SK-N-SH (cell line): ENCODE data around the gene CNBD2. TPM values are rescaled to one million over a fixed set of nuclear protein-coding genes. Genes with fewer than 3 reads are reported as not detected.

Experiments
- CTCF ChIA-PET: fragments of 300-600, 350-600 bp; formaldehyde crosslinking; extraction: SDS; loops from one replicate; lab custom pipeline; 2021; lab: Yijun Ruan, JAX
- POLR2A ChIA-PET: fragments of 350-600 bp; sonication (Branson Sonifier 250); formaldehyde crosslinking; extraction: SDS; loops from one replicate; lab custom pipeline; 2020; ENCODE audit warnings: antibody characterized with exemption, inconsistent platforms; lab: Yijun Ruan, JAX
- DNase-seq: peaks from one replicate; pipeline ENCODE4 v3.0.0; 2012
- H2AFZ ChIP-seq: fragments of 200-600 bp; sonication (generic); 2 replicates; pipeline ENCODE4 v1.8.1; 2016; ENCODE audit warnings: antibody characterized with exemption, mild to moderate bottlenecking, low read depth
- H3F3A ChIP-seq: fragments of 200-600 bp; sonication (generic); replicated peaks from 2 replicates; pipeline ENCODE3; 2016; ENCODE audit warnings: antibody characterized with exemption, mild to moderate bottlenecking; ENCODE audit not compliant: insufficient read depth
- H3K27ac ChIP-seq, 2 experiments: fragments of 200-500 bp in 1 of 2; fragments of 200-600 bp in 1 of 2; sonication (Bioruptor generic) in 1 of 2; sonication (generic), shearing (Covaris generic) in 1 of 2; 2 replicates each; pipeline versions ENCODE4 v1.5.1 to v1.6.1; 2014 to 2016; ENCODE audit warnings: low read depth in 2 of 2, inconsistent platforms in 1 of 2, low read length in 1 of 2, mild to moderate bottlenecking in 1 of 2, mixed read lengths in 1 of 2
- H3K27me3 ChIP-seq: fragments of 200-600 bp; sonication (generic), shearing (Covaris generic); 2 replicates; pipeline ENCODE4 v1.6.1; 2016; ENCODE audit warnings: mixed run types; ENCODE audit not compliant: insufficient read depth
- H3K36me3 ChIP-seq, 2 experiments: fragments of 200-500 bp in 1 of 2; fragments of 200-600 bp in 1 of 2; sonication (Bioruptor generic) in 1 of 2; sonication (generic) in 1 of 2; replicated peaks in 1 of 2; 2 replicates each; pipeline versions ENCODE3 to v1.5.1; 2014 to 2016; ENCODE audit warnings: low read length in 1 of 2, mild to moderate bottlenecking in 1 of 2; ENCODE audit not compliant: insufficient read depth in 2 of 2, control insufficient read depth in 1 of 2
- H3K4me1 ChIP-seq, 2 experiments: fragments of 200-500 bp in 1 of 2; fragments of 200-600 bp in 1 of 2; sonication (Bioruptor generic) in 1 of 2; sonication (generic), shearing (Covaris generic) in 1 of 2; 2 replicates each; pipeline versions ENCODE4 v1.5.1 to v1.6.1; 2014 to 2016; ENCODE audit warnings: low read depth in 1 of 2, low read length in 1 of 2, mixed run types in 1 of 2; ENCODE audit not compliant: insufficient read depth in 2 of 2, control insufficient read depth in 1 of 2
- H3K4me2 ChIP-seq: fragments of 200-600 bp; sonication (generic), shearing (Covaris generic); 2 replicates; pipeline ENCODE4 v1.6.1; 2017; ENCODE audit warnings: mixed run types
- H3K4me3 ChIP-seq, 2 experiments: fragments of 200-500 bp in 1 of 2; fragments of 200-600 bp in 1 of 2; sonication (Bioruptor generic) in 1 of 2; sonication (generic), shearing (Covaris generic) in 1 of 2; 2 replicates each; pipeline versions ENCODE4 v1.5.1 to v1.8.1; 2014 to 2016; ENCODE audit warnings: low read depth in 2 of 2, inconsistent platforms in 1 of 2, low read length in 1 of 2, mild to moderate bottlenecking in 1 of 2, mixed read lengths in 1 of 2, moderate library complexity in 1 of 2
- H3K79me2 ChIP-seq: fragments of 200-600 bp; sonication (generic); 2 replicates; pipeline ENCODE4 v1.8.1; 2017; ENCODE audit warnings: mild to moderate bottlenecking; ENCODE audit not compliant: insufficient read depth
- H3K9ac ChIP-seq: fragments of 200-600 bp; sonication (generic); 2 replicates; pipeline ENCODE4 v1.6.1; 2017; ENCODE audit warnings: mixed run types
- H3K9me2 ChIP-seq: fragments of 200-600 bp; sonication (generic); 2 replicates; pipeline ENCODE4 v1.6.1; 2017; ENCODE audit warnings: mixed run types
- H3K9me3 ChIP-seq: fragments of 200-600 bp; sonication (generic); 2 replicates; pipeline ENCODE4 v1.6.1; 2017; ENCODE audit warnings: mixed run types, mild to moderate bottlenecking, moderate library complexity
- H4K20me1 ChIP-seq: fragments of 200-600 bp; sonication (generic); 2 replicates; pipeline ENCODE4 v1.6.1; 2017; ENCODE audit warnings: mild to moderate bottlenecking, mixed run types; ENCODE audit not compliant: insufficient read depth
- FOSL2 ChIP-seq: IDR thresholded peaks from 2 replicates; pipeline ENCODE4 v1.4.0; 2012; ENCODE audit warnings: low read depth, mild to moderate bottlenecking, moderate library complexity, borderline replicate concordance
- GATA2 ChIP-seq: sonication (generic); formaldehyde crosslinking; IDR thresholded peaks from 2 replicates; pipeline ENCODE4 v1.5.0; 2020; ENCODE audit warnings: mild to moderate bottlenecking, missing genetic modification reagents
- IRF3 ChIP-seq: fragments of 150-350 bp; IDR thresholded peaks from 2 replicates; pipeline ENCODE4 v1.6.1; 2016; ENCODE audit warnings: mild to moderate bottlenecking, low read depth, low read length
- JUND ChIP-seq: IDR thresholded peaks from 2 replicates; pipeline ENCODE4 v1.4.0; 2012
- MEF2A ChIP-seq: IDR thresholded peaks from 2 replicates; pipeline ENCODE4 v1.4.0; 2012; ENCODE audit warnings: low read depth, borderline replicate concordance
- NRF1 ChIP-seq: IDR thresholded peaks from 2 replicates; pipeline ENCODE4 v1.6.1; 2012; ENCODE audit warnings: low read depth, mild to moderate bottlenecking, low read length
- SIN3A ChIP-seq: IDR thresholded peaks from 2 replicates; pipeline ENCODE4 v1.6.1; 2012; ENCODE audit warnings: low read depth, mild to moderate bottlenecking, low read length, moderate library complexity, borderline replicate concordance
- WGBS: methylation state at CpG from one replicate; pipeline ENCODE4 v1.1.6; 2017; ENCODE audit warnings: low lambda C conversion rate; 5-methylcytosine and 5-hydroxymethylcytosine counted together
- polyA plus RNA-seq, 3 experiments: library from polyadenylated mRNA; depleted of rRNA; stranded (reverse); fragments of >200 nt; gene quantifications; 2 replicates each; pipeline ENCODE4 v1.2.3, GENCODE V29; 2012
- TF ChIP-seq, protein P1 (sequence below): fragments of 150-350 bp; IDR thresholded peaks from 2 replicates; pipeline ENCODE4 v1.6.1; 2017; ENCODE audit warnings: antibody characterized with exemption, low read length, low read depth, borderline replicate concordance

The CNBD2 gene
- polyA plus RNA-seq, 1 of the 3 experiments (the other 2 are of a cell fraction) = 5.6 TPM

GRCh38 chr20:36043441-36043840, 75.1 kb downstream of the CNBD2 start:
- H3K4me1 ChIP-seq = peaks cover 0 to 3% of the 10 kb centered on the region in 2 experiments; a peak in 1 of 4 replicates
- H3F3A ChIP-seq = peaks cover 23% of the 10 kb centered on the region
- no peak overlapping the region for H3K9ac ChIP-seq
- CTCF ChIA-PET = interaction anchor here (0.6 to 1.5 kb wide), 3 partner anchors 51 to 159 kb away, joined by 3 to 7 read pairs (median 5); no protein-coding TSS in a partner anchor
- H3K4me3 ChIP-seq = no peak overlapping the region
- no peak overlapping the region for H3K27ac ChIP-seq
- H3K9me3 ChIP-seq = no peaks in the 10 kb centered on the region
- H3K9me2 ChIP-seq = no peaks in the 10 kb centered on the region
- no peak for DNase-seq
- no peak for TF ChIP-seq NRF1
- TF ChIP-seq FOSL2 = no peak
- TF ChIP-seq, protein P1, sequence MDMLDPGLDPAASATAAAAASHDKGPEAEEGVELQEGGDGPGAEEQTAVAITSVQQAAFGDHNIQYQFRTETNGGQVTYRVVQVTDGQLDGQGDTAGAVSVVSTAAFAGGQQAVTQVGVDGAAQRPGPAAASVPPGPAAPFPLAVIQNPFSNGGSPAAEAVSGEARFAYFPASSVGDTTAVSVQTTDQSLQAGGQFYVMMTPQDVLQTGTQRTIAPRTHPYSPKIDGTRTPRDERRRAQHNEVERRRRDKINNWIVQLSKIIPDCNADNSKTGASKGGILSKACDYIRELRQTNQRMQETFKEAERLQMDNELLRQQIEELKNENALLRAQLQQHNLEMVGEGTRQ = no peak
- no peak for TF ChIP-seq IRF3
- no peak overlapping the region for H2AFZ ChIP-seq
- no peaks in the 10 kb centered on the region for H3K27me3 ChIP-seq
- peaks cover 52% of the 10 kb centered on the region for H4K20me1 ChIP-seq
- H3K36me3 ChIP-seq = peaks cover 3 to 17% of the 10 kb centered on the region in 2 experiments
- WGBS = 98% methylated on average over 3 of the region's 3 CpGs
- H3K79me2 ChIP-seq = peaks cover 40% of the 10 kb centered on the region
- POLR2A ChIA-PET = no interaction called here
- H3K4me2 ChIP-seq = no peak overlapping the region

DNA sequence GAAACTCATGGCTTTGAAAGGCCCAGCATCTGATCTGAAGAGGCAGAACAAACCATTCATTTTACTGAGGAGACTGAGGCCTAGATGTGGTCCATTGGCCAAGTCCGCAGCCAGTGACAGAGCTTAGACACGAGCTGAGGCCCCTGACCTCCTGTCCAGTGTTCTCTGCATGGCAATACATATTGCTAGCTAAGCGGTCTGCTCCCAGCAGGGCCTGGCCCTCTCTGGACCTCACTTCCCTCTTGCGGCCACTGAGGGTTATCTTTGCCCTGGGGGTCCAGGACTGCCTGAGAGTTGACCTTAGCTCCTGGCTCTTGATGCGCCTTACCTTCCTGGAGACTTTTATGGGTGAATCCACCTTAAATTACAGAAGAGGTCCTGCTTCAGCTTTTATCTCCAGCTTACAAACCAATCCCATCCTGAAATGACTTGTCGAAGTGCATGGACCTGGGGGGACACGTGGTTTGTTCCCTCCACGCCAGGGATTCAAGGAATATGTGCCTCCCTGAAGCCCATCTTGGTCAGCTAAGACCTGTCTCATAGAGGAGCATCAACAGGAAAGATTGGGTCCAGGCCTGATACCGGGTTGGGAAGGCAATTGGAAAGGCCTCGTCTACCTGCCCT, 75.6 kb downstream of the CNBD2 start:
- Histone ChIP-seq H3K4me1 (peaks cover 0 to 3% of the 10 kb centered on the region in 2 experiments; a peak in 1 of 4 replicates), H3K36me3 (peaks cover 3 to 22% of the 10 kb centered on the region in 2 experiments), H4K20me1 (peaks cover 58% of the 10 kb centered on the region), H3F3A (peaks cover 23% of the 10 kb centered on the region), H3K4me2 (no peak overlapping the region), H3K9me3 (no peaks in the 10 kb centered on the region), H3K4me3 (no peak overlapping the region), H3K9me2 (no peaks in the 10 kb centered on the region), H3K27me3 (no peaks in the 10 kb centered on the region), H3K79me2 (peaks cover 46% of the 10 kb centered on the region), H3K9ac (no peak overlapping the region), H2AFZ (no peak overlapping the region), H3K27ac (no peak overlapping the region)
- ChIA-PET CTCF (interaction anchor here (0.6 to 1.5 kb wide), 3 partner anchors 51 to 159 kb away, joined by 3 to 7 read pairs (median 5); no protein-coding TSS in a partner anchor), POLR2A (no interaction called here)
- no peak for TF ChIP-seq SIN3A
- no peak for TF ChIP-seq JUND
- TF ChIP-seq MEF2A = no peak
- TF ChIP-seq GATA2 (CRISPR knock-in tag) = no peak
- WGBS = 92% methylated on average over 10 of the region's 10 CpGs
- DNase-seq = no peak
